GM12864 (cell line): ENCODE data around the gene KCNIP1.

ENCODE experiments used
- DNase-seq: peaks from one replicate; pipeline ENCODE4 v3.0.0-alpha.2; 2011; ENCODE audit warnings: low read depth
- H3K4me3 ChIP-seq: 2 replicates; pipeline ENCODE4 v1.5.1; 2011; ENCODE audit warnings: mild to moderate bottlenecking, low read depth, low read length, control low read depth
- CTCF ChIP-seq: IDR thresholded peaks from 2 replicates; pipeline ENCODE4 v1.5.1; 2011; ENCODE audit warnings: low read depth, mild to moderate bottlenecking, moderate library complexity, low read length, control low read depth, inconsistent platforms; ENCODE audit errors: missing control alignments

Gene KCNIP1

GRCh38 chr5:170628691-170629565 lies 125.1 kb downstream of the KCNIP1 start:
- no peak overlapping the region for H3K4me3 ChIP-seq
- TF ChIP-seq CTCF: no peak
- DNase-seq: no peak

GRCh38 chr5:170629566-170630175 lies 125.9 kb downstream of the KCNIP1 start:
- DNase-seq: no peak
- no peak for TF ChIP-seq CTCF
- no peak overlapping the region for H3K4me3 ChIP-seq

- DNase-seq: no peak
- no peak for TF ChIP-seq CTCF
- H3K4me3 ChIP-seq: no peak overlapping the region
Observed at GRCh38 chr5:170630226-170630625, 126.4 kb downstream of the KCNIP1 start.

GRCh38 chr5:170630711-170631141 lies 126.9 kb downstream of the KCNIP1 start:
- no peak overlapping the region for H3K4me3 ChIP-seq
- TF ChIP-seq CTCF: no peak
- DNase-seq: no peak

GRCh38 chr5:170631466-170632195 lies 127.8 kb downstream of the KCNIP1 start:
- DNase-seq: no peak
- H3K4me3 ChIP-seq: no peak overlapping the region
- TF ChIP-seq CTCF: no peak

GRCh38 chr5:170632266-170632984 lies 128.6 kb downstream of the KCNIP1 start:
- DNase-seq: no peak
- no peak for TF ChIP-seq CTCF
- H3K4me3 ChIP-seq: no peak overlapping the region
